ENCODE measurements around the gene OBI1. TPM values are rescaled to one million over a fixed set of nuclear protein-coding genes. Genes with fewer than 3 reads are reported as not detected.

Gene OBI1
- total and polyA plus RNA-seq, 9 of the 15 experiments (the other 6 are each of a cell fraction or from before 2014, with no cell fraction given), result 8.7 to 18.4 (median 14.2) TPM

GRCh38 chr13:78589206-78589605 is 69.7 kb downstream of the OBI1 start (continued):
- TF ChIP-seq CHAMP1 (IDR thresholded peaks at IDR 0.05), result 0 out of 2 replicates have a peak, but pooled peaks have one; percentile 24
- no peak for TF ChIP-seq NFYB (IDR thresholded peaks at IDR 0.05; ENCODE audit: extremely low read depth, insufficient read length)
- no peak for TF ChIP-seq ZNF324 (CRISPR knock-in tag; IDR thresholded peaks at IDR 0.05)
- TF ChIP-seq EHMT2 (IDR thresholded peaks at IDR 0.05), result peak; percentile 96
- TF ChIP-seq NR2C1 (IDR thresholded peaks at IDR 0.05), result no peak
- TF ChIP-seq NR2C1 (tag; IDR thresholded peaks at IDR 0.05), result peak; percentile 26; the same call in 1 of the 2 replicates

DNA sequence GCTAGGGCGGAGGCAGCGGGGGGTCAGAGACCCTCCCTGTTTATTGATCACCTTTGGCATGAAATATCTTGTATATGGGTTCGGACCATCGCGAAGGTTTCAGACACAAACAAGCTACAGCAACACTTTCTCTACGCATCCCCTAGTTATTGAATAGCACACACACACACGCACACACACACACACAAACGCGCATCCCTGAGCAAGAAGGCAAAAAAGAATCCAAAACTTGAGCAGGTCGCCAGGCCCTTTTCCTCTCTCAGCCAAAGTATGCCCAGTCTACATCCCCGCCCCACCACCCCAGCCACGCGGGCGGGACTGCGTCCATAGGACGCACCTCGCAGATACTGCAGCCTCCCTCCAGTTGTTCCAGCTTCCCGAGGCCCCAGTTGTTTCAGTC is 71.6 kb downstream of the OBI1 start:
- Histone ChIP-seq H3K9me1 (ENCODE audit: control insufficient read depth, insufficient read depth, low read length) (no peaks in the 10 kb centered on the region), H3K4me2 (ENCODE audit: insufficient read depth, low read length) (no peak overlapping the region), H3K9me3 (replicated peaks; ENCODE audit: control insufficient read depth, insufficient read depth, low read depth, low read length) (no peaks in the 10 kb centered on the region), H3K27ac (ENCODE audit: extremely low read depth, low read depth, low read length) (no peak overlapping the region), H3K9ac (ENCODE audit: insufficient read depth in 1 of 2, low read depth in 2 of 2, low read length in 2 of 2) (no peak overlapping the region), H4K20me1 (replicated peaks; ENCODE audit: control insufficient read depth, insufficient read depth, low read length) (no peaks in the 10 kb centered on the region), H3K36me3 (ENCODE audit: control insufficient read depth, insufficient read depth, low read length) (no peaks in the 10 kb centered on the region), H3K27me3 (ENCODE audit: control insufficient read depth in 2 of 2, insufficient read depth in 2 of 2, low read length in 2 of 2) (no peaks in the 10 kb centered on the region), H3K4me1 (replicated peaks in 1 of 2; ENCODE audit: control insufficient read depth in 2 of 2, insufficient read depth in 2 of 2, low read length in 2 of 2) (peaks cover 0 to 3% of the 10 kb centered on the region in 2 experiments; a peak in 2 of 5 replicates), H3K4me3 (no peak overlapping the region), H2AFZ (ENCODE audit: low read depth, low read length) (no peak overlapping the region), H3K79me2 (ENCODE audit: control insufficient read depth, insufficient read depth, low read length) (no peaks in the 10 kb centered on the region)
- CTCF ChIA-PET (ENCODE audit: low intra/inter-chr PET ratio), result no interaction called here
- no peak for FAIRE-seq
- POLR2A ChIA-PET, result no interaction called here
- no peak for ATAC-seq
- DNase-seq (ENCODE audit: extremely low read depth in 1 of 4, low spot score in 3 of 4), result no peak
- BruUV-seq (replicated peaks), result no TSS peak
- in situ Hi-C loops (cut with MboI), result no loop called here
- intact Hi-C loops (cut with micrococcal nuclease), result no loop called here
- WGBS (ENCODE audit: insufficient coverage, low coverage, missing lambda C conversion rate), result 16% methylated on average over 8 of the region's 18 CpGs
- TF ChIP-seq SREBF2 (CRISPR knock-in tag; IDR thresholded peaks at IDR 0.05) (no peak), ZNF354B (CRISPR knock-in tag; IDR thresholded peaks at IDR 0.05) (no peak), ZBTB49 (CRISPR knock-in tag; IDR thresholded peaks at IDR 0.05; ENCODE audit: borderline replicate concordance) (no peak), TRIM25 (IDR thresholded peaks at IDR 0.05; ENCODE audit: borderline replicate concordance) (no peak), HNRNPUL1 (IDR thresholded peaks at IDR 0.05; ENCODE audit: low read length) (no peak), ZNF589 (CRISPR knock-in tag; IDR thresholded peaks at IDR 0.05; ENCODE audit: low read depth) (no peak), ZNF311 (CRISPR knock-in tag; IDR thresholded peaks at IDR 0.05) (no peak), NCOA1 (IDR thresholded peaks at IDR 0.05; ENCODE audit: low read depth) (no peak), ETS2 (tag; IDR thresholded peaks at IDR 0.05; ENCODE audit: borderline replicate concordance, poor library complexity, severe bottlenecking) (no peak), LEF1 (IDR thresholded peaks at IDR 0.05) (no peak), NCOA6 (IDR thresholded peaks at IDR 0.05) (no peak), ZBTB17 (CRISPR knock-in tag; IDR thresholded peaks at IDR 0.05) (no peak)

Data from K562 (cell line).